ENCODE data around the gene PRSS27.
"Not testable (repeated sequence)": the region's sequence is repeated elsewhere in the genome, so short reads cannot be mapped to it uniquely, and the experiment has no call there.

The PRSS27 gene

GRCh38 chr16:2670017-2670416 lies 50.0 kb downstream of the PRSS27 start:
- peak; percentile 43 for DNase-seq

- DNase-seq: not testable (repeated sequence)
Observed at GRCh38 chr16:2669587-2669986, 50.4 kb downstream of the PRSS27 start.

GRCh38 chr16:2666671-2667070 lies 53.4 kb downstream of the PRSS27 start:
- DNase-seq: not testable (repeated sequence)

- DNase-seq: no peak
Observed at GRCh38 chr16:2664574-2664982, 55.4 kb downstream of the PRSS27 start.

GRCh38 chr16:2663553-2664546 lies 56.2 kb downstream of the PRSS27 start:
- DNase-seq: peak; percentile 40
